ENCODE data around the gene EFCAB6.

Gene EFCAB6

GRCh38 chr22:43845981-43846380, 33.9 kb upstream of the EFCAB6 start:
- no peak for FAIRE-seq

DNA sequence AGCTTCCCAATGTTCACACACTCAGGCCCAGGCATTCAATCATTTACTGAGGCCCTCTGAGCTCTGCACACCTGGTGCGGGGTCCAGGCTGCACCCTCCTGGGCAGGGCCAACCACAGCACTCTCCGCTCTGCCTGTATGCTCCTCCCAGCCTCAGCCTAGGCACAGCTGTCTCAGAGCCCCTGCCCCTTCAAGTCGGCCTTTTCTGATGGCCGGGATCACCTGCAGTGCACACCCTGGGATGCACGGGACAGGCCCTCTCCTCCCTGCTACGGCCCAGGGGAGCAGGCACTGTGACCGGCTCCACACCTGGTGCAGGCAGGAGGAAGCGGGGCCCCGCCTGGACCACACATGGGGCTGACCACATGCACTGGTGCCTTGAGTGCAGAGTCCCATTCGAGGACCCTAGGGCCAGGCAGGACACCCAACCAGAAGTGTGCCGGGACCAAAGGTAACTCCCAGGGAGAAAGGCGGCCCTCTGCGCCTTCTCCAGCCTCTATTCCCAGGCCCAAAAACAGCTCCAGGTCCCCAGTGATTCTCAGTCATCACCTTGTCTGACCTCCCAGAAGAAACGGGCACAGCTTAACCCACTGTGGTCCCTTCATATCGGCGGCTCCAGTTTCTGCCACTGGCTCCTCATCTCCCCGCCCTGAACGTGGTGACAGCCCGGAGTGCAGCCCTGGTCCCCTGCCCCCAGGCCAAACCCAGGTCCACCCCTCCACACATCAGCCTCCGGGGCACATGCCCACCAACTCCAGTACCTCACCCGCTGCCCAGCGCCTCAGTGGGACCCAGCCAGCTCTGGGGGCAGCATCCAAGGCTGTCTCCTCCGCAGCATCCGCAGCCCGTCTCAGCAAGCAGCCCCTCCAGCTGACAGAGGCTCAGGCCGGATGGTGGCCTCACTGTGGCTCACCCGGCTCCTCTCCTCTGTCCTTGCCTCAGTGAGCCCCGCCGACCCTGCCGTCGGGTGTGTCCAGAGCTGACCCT, 32.7 kb upstream of the EFCAB6 start:
- FAIRE-seq: no peak

DNA sequence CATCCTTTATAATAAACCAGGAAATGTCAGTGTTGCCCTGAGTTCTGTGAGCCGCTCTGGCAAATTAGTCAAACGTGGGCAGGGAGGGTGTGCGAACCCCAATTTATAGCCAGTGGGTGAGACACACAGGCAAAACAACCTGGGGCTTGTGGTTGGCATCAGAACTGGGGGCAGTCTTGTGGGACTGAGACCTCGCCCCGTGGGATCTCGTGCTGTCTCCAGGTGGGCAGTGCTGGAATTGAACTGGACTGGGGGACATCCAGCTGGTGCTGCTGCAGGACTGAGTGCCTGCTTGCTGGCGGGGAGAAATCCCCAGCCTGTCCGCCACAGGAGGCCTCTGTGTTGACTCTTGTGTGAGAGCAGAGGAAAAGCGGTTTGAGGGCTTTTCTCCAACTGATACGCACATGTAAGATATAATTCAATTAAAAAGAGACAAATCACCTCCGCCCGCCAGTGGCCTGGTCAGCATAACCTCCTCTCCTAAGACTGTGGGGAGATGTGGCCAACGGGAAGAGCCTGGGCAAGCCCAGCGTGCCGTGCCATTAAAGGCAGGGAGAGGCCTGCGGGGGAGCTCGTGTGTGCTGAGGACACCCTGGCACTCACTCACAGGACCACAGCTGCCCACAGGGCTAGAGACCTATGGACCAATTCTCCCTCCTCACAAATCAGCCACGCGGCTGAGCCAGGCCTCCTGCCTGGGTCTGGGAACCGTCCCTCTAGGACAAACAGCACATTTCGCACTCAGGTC, 31.9 kb upstream of the EFCAB6 start:
- no peak for FAIRE-seq

GRCh38 chr22:43841742-43842141, 29.6 kb upstream of the EFCAB6 start:
- no peak for FAIRE-seq

DNA sequence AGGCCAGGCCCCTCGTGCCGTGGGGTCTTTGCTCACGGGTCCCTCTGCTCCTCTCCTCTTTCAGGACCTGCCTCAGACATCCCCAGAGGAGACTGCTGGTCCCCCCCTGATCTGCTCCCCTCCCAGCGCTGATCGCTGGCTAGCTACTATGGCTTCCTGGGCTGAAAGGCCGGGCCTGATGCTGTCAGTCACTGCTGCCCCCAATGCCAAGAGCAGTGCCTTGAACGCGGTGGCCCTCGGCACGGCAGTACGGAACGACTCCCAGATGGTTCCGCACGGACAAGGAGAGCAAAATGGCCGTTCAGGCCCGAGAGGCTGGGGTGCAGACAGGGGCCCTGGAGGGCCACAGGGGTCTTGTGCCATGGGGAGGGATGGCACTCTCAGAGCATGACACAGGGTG, 28.7 kb upstream of the EFCAB6 start:
- no peak for FAIRE-seq

DNA sequence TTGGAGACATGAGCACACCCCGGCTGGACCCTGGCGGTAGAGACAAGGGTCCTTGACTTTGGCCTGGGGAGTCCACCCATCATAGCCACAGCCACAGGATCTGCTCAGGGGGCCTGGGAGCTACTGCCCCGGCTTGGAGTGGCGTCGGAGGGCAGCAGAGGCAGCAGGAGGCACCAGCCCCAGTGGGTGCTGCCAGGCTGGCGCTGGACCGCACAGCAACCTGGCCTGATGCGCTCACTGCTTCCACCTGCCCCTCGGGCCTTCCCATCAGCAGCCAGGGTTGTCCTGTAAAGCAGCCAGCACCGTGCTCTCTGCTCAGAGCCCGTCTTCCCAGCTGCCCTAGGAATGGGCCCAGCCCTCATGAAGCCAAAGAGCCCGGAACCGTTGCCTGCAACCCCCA, 28.3 kb upstream of the EFCAB6 start:
- FAIRE-seq: no peak

- no peak for FAIRE-seq
Observed at GRCh38 chr22:43839781-43840180, 27.7 kb upstream of the EFCAB6 start.

DNA sequence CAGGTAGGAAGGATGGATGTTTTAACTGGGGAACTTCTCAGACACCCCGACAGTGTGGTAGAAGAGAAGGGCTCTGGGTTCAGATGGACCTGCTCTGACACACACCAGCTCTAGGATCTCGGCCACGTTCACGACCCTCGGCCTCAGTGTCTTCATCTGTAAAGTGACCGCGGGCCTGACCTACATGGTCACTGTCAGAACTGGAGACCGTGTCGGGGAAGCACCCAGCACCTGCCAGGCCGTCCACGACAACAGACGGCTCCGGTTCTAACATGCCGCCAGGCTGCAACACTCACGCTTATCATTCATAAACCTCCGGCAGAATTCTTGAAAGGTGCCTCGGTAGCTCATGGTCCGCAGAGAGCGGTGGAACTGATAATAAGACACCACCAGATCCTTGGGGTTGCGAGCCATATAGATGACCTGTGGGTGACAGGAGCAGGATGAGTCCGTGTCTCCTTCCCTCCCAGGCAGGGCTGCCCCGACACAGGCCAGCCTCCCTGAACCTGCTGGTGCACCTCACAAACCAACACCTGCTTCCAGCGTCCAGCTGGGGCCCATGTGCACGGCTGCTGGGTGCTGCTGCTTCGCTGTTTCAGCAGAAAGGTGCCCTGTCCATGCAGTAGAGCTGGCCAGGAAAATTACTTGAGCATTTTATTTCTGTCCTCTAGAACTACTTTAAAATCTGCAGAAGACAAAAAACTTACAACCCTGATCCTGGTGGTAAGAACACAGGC, 26.6 kb upstream of the EFCAB6 start:
- no peak for FAIRE-seq

- FAIRE-seq: no peak
Observed at GRCh38 chr22:43838161-43838560, 26.1 kb upstream of the EFCAB6 start.

DNA sequence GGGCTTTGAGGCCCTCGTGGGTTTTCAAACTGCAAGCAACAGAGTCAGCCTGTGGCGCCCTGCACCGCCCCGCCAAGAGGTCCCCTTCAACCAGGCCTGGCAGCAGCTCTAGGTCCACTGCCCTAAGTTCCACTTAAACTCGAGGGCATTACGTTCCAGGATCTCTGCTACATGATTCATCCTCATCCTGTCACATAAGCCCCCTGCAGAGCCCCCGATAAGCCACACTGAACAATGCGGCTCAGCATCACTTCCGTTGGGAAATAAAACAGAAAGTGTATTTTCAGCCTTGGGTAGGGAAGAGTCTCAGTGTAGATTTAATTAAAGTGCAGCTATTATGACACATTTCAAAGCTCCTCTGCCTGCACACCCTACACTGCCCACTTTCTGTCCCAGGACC, 25.6 kb upstream of the EFCAB6 start:
- FAIRE-seq: no peak

DNA sequence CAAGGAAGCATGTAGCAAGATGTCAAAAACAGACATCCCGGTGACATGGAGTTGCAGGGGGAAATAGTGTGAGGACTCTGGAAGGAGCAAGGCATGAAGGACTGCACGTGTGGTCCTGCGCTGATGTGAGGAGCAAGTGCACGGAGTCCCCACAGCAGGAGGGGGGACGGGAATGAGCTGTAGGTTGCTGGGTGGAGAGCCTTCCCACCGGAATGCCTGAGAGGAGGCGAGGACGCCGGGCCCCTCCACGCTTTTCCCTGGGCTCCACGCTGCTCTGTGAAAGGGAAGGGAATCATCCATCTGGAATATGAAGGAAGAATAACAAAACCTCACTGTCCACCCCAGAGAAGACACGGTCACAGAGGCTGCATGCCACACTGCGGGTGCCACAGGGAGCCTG, 23.6 kb upstream of the EFCAB6 start:
- no peak for FAIRE-seq

DNA sequence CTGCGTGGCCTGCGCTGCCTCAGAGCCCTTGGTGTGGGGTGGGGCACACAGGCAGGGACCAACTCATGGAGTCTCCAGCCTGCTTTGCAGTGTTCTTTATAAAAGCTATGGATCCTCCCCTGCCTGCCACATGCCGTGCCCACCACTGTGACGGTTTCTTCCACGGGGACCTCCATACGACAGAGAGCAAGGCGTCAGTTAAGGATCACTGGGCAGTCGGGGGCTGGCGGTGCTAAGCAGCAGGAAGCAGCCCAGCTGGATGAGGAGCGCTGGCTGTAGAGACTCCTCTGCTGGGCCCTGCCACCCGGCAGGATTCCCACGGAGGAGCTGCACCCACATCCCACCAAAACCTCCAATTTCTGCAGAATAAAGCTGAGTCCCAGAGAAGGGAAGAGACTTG, 23.1 kb upstream of the EFCAB6 start:
- FAIRE-seq: no peak

- no peak for FAIRE-seq
Observed at GRCh38 chr22:43833286-43834240, 21.5 kb upstream of the EFCAB6 start.

- no peak for FAIRE-seq
Observed at GRCh38 chr22:43832393-43833265, 20.5 kb upstream of the EFCAB6 start.

DNA sequence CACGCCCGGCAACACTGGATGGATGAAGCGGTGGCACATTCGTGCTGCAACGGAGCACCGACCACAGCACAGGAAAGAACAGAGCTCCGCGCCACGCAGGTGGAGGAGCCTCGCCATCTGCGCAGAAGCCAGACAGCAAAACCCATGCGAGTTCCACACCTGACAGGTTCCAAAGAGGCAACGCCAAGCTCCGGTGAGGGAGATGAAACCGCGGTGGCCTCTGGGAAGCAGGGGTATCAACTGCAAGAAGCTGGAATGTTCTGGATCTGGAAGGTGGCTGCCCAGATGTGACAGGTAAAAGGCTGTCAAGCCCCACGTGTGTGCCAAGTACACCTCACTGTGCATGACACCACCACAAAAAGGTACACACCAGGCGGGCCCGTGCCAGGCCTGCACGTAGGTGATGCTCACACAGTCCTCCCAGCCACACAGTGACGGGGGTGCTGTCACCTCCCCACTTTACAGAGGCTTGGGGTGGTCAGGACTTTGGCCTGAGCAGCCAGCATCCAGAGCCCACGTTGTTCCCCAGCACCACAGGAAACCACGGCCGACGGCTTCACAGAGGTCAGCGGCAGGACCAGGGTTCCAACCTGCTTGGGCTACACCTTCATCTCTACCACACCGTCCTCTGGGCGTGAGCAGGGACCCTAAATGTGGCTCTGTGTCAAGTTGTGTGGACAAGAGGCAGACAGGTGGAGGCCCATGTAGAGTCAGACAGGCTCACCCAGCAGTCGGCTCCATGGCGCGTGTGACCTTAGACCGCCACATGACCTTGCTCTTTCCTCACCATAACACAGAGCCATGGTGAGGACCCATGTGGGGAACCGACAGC, 19.7 kb upstream of the EFCAB6 start:
- no peak for FAIRE-seq

DNA sequence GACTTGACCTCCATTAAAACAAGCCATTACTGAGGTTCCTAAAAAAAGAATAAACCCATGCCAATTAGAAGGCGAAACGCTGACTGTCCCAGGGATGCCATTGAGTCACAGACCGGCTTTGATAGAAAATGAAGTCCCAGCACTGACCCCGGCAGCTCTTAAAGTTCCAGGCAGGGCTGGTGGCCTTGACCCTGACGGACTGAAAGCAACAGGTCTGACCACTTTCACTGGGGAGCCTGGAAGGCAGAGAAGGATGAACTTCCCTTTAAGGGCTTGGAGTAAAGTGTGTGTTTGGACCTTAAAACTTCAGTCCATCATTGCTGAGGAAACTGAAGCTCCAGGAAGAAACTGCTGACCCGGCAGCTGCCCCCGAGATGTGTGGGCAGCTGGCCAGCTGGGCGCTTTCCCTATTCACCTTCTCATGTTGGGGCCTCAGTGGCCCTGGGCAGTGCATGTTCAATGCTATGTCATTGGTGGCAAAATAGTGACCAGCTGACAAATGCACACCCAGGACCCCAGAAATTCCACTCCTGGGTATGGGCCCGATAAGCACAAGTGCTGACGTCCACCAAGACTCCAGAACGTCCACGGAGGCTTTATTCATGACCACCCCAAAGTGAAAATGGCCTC, 18.9 kb upstream of the EFCAB6 start:
- no peak for FAIRE-seq

DNA sequence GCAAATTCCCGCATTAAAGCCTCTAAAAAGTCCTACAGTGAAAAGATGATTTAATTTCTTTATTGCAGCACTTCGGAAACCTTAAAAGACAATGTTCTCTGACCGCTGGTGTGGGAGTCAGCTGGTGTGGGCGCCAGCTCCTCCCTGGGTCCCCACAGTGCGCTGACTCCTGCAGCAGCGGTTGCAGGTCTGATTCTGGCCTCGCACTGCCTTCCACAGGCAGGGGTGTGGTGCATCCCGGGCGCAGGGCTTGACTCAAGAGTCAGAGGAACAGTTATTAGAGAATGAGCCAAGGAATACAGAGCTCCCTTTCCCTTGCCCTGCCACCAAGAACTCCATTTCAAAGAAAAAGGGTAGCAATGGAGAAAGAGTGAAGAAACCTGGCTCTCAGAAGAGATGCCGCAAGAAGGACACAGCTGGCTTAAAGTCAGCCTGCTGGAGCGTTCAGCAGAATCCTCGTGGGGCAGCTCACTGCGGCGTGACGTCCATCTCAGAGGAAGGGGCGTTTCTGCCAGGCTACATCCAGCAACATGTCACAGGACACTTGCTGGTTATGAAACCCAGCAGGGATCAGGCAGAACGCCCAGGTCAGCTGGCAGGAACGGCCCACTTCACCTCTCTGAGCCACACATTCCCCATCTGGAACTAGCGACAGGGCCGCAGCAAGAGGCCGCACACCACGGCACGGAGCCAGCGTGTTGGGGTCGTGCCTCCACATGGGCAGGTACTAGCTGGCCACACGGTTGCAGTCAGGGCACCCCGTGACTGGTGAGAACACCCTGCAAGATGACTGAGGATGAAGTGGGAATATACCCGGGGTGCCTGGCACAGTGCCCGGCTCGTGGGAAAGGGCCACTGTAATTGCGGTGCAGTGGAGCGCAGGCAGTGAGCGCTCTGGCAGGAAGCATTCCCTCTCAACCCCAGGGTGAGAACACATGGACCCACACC, 18.1 kb upstream of the EFCAB6 start:
- no peak for FAIRE-seq

Data from endometrium (tissue), 2 donors.